Nephron progenitor cell (in vitro differentiated cells): ENCODE measurements around the gene ANO6.

Source experiments
- DNase-seq: peaks from one replicate; pipeline ENCODE4 v3.0.0; 2021
- H3K27ac Mint-ChIP-seq: 2 replicates; pipeline ENCODE4 v1.8.0; 2021; ENCODE audit warnings: mild to moderate bottlenecking, moderate library complexity, mixed read lengths
- H3K27me3 Mint-ChIP-seq: 2 replicates; pipeline ENCODE4 v1.8.0; 2021; ENCODE audit warnings: mild to moderate bottlenecking, low read depth, mixed read lengths; ENCODE audit not compliant: poor library complexity
- H3K36me3 Mint-ChIP-seq: 2 replicates; pipeline ENCODE4 v1.8.0; 2021; ENCODE audit warnings: low read depth, mixed read lengths
- H3K4me1 Mint-ChIP-seq: 2 replicates; pipeline ENCODE4 v1.8.0; 2021; ENCODE audit warnings: mixed read lengths
- H3K4me3 Mint-ChIP-seq: 2 replicates; pipeline ENCODE4 v1.8.0; 2021; ENCODE audit warnings: mild to moderate bottlenecking, moderate library complexity, mixed read lengths
- H3K9me3 Mint-ChIP-seq: 2 replicates; pipeline ENCODE4 v1.8.0; 2021; ENCODE audit warnings: mild to moderate bottlenecking, moderate library complexity, mixed read lengths
- TF ChIP-seq, protein P1 (sequence below): fragments of 200-600 bp; sonication (generic); IDR thresholded peaks from 2 replicates; pipeline ENCODE4 v1.5.0; 2021; ENCODE audit warnings: antibody characterized with exemption

ANO6 gene

DNA sequence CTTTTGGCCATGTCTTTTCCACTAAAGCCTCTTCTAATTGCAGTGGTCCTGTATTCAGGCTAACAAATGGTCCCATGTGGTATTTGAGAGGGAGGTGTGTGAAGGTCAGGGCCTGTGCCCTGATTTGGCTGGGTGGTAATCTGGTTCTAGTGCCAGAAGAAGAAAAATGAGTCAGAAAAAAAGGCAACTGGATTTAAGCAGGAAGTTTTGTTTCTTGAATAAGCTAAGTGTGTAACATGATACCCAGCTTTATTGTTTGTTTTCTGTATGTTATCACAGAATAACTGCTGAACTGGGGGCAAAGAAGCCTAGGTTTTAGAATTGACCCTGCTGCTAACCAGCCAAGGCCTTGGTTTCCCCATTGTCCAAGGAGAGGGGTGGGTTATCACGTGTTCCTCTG, 134.0 kb downstream of the ANO6 start:
- H3K4me3 Mint-ChIP-seq: no peak overlapping the region
- peaks cover 3% of the 10 kb centered on the region for H3K9me3 Mint-ChIP-seq
- H3K27me3 Mint-ChIP-seq: no peaks in the 10 kb centered on the region
- no peak for DNase-seq
- TF ChIP-seq, protein P1, sequence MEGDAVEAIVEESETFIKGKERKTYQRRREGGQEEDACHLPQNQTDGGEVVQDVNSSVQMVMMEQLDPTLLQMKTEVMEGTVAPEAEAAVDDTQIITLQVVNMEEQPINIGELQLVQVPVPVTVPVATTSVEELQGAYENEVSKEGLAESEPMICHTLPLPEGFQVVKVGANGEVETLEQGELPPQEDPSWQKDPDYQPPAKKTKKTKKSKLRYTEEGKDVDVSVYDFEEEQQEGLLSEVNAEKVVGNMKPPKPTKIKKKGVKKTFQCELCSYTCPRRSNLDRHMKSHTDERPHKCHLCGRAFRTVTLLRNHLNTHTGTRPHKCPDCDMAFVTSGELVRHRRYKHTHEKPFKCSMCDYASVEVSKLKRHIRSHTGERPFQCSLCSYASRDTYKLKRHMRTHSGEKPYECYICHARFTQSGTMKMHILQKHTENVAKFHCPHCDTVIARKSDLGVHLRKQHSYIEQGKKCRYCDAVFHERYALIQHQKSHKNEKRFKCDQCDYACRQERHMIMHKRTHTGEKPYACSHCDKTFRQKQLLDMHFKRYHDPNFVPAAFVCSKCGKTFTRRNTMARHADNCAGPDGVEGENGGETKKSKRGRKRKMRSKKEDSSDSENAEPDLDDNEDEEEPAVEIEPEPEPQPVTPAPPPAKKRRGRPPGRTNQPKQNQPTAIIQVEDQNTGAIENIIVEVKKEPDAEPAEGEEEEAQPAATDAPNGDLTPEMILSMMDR: no peak
- no peaks in the 10 kb centered on the region for H3K4me1 Mint-ChIP-seq
- no peak overlapping the region for H3K27ac Mint-ChIP-seq
- peaks cover 70% of the 10 kb centered on the region for H3K36me3 Mint-ChIP-seq

DNA sequence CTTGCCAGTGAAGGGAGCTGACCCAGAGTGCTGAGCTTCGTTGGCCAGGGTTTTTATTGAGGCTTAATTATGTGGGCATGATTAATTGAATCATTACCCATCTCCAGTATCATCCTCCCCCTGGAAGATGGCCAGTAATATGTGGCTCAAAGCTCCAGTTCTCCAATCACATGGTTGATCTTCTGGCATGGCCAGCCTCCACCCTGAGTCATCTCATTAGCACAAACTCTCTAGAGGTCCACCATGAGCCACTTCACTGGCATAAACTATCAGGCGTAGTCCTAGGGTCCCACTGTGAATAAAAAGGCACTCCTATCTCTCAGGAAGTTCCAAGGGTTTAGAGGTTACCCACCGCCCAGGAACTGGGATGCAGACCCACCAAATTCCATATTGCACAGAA, 135.0 kb downstream of the ANO6 start:
- no peaks in the 10 kb centered on the region for H3K4me1 Mint-ChIP-seq
- TF ChIP-seq, protein P1: no peak
- peaks cover 70% of the 10 kb centered on the region for H3K36me3 Mint-ChIP-seq
- peaks cover 3% of the 10 kb centered on the region for H3K9me3 Mint-ChIP-seq
- no peak overlapping the region for H3K27ac Mint-ChIP-seq
- DNase-seq: no peak
- H3K4me3 Mint-ChIP-seq: no peak overlapping the region
- H3K27me3 Mint-ChIP-seq: no peaks in the 10 kb centered on the region

DNA sequence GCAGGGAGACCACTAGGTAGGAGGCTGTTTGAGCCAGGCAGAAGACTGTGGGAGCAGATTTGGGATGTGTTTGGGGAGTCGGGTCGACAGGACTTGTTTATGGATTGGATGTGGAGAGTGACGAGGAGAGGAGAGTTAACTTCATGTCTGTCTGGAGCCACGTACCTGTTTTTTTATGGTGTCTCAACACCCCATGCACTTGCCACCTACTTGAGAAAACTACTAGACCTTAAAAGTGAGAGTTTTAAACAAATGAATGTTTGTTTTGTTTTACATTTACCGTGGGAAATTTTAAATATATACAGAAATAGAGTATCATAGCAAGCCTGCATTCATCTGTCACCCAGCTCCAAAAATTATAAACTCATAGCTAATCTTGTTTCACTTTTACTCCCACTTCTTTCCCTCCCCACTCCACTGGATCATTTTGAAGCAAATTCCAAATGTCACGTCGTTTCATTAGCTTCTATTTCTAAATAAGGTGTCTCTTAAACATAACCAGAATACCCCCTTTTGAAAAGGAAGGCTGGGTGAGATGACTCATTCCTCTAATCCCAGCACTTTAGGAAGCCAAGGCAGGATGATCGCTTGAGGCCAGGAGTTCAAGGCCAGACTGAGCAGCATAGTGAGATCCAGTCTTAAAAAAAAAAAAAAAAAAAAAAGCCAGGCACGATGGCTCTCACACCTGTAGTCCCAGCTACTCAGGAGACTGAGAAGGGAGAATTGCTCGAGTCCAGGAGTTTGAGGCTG, 136.2 kb downstream of the ANO6 start:
- Mint-ChIP-seq H3K27me3 (no peaks in the 10 kb centered on the region), H3K36me3 (peaks cover 72% of the 10 kb centered on the region), H3K27ac (peak overlapping the region; percentile 90)

DNA sequence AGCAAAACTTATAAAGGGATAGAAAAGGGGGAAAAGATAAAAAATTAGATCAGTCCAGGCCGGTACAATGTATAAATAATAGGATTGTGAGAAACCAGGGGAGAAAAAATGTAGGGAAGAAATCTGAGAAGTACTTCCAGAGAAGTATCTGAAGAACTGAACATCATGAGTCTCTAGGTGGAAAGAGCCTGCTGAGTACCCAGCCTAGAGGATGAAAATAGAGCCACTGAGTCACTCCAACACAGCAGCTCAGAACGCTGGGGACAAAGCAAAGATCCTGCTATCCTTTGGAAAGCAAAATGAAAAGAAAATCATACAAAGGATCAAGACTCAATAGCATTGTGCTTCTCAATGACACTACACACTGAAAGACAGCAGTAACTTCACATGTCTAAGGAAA, 138.0 kb downstream of the ANO6 start:
- Mint-ChIP-seq H3K36me3 (peaks cover 68% of the 10 kb centered on the region), H3K27me3 (no peaks in the 10 kb centered on the region), H3K4me3 (no peak overlapping the region), H3K27ac (peak overlapping the region; percentile 11), H3K4me1 (peaks cover 5% of the 10 kb centered on the region), H3K9me3 (peaks cover 3% of the 10 kb centered on the region)
- TF ChIP-seq, protein P1: no peak
- no peak for DNase-seq

More for the DNA sequence above, 136.2 kb downstream of the ANO6 start:
- H3K4me3 Mint-ChIP-seq: no peak overlapping the region
- no peak for DNase-seq
- TF ChIP-seq, protein P1: no peak
- H3K9me3 Mint-ChIP-seq: peaks cover 3% of the 10 kb centered on the region
- no peaks in the 10 kb centered on the region for H3K4me1 Mint-ChIP-seq

DNA sequence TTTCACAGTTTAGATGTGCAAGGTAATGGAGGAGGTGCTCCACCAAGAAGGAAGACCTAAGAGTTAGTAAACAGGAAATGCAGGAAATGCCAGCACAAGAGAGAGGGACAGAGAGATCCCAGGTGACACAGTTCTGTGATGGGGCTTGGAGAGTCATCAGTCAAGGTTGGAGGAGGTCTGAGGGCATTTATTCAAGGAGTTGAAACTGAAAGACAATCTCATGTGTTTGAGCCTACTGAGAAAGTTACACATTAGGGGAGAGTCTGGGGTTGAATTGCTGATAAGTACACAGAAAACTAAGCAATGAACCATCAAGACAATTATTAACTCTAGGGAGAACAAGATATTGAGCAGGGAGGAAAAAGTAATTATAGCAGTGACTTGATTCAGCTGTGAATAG, 138.5 kb downstream of the ANO6 start:
- no peak for DNase-seq
- Mint-ChIP-seq H3K27ac (peak overlapping the region; percentile 11), H3K4me1 (peaks cover 5% of the 10 kb centered on the region)

More for the DNA sequence above, 138.5 kb downstream of the ANO6 start:
- peaks cover 67% of the 10 kb centered on the region for H3K36me3 Mint-ChIP-seq
- H3K9me3 Mint-ChIP-seq: peaks cover 3% of the 10 kb centered on the region
- no peak overlapping the region for H3K4me3 Mint-ChIP-seq
- H3K27me3 Mint-ChIP-seq: no peaks in the 10 kb centered on the region
- TF ChIP-seq, protein P1: no peak
